C4-2B (cell line): Measurements from ENCODE around the gene VWC2.

Experiments
- CTCF ChIP-seq: fragments of 450-650 bp; conservative IDR thresholded peaks from 2 replicates; pipeline ENCODE4 v1.5.1; 2017; ENCODE audit warnings: mild to moderate bottlenecking
- ZFX ChIP-seq: fragments of 450-650 bp; IDR thresholded peaks from 2 replicates; pipeline ENCODE4 v1.6.1; 2017

GRCh38 chr7:49873420-49873819 lies 100.0 kb downstream of the VWC2 start:
- TF ChIP-seq CTCF (no peak), ZFX (no peak)
